SU-DHL-6 (cell line): ENCODE data around the gene PRR12.

Source experiments
- H2AFZ ChIP-seq: fragments of 200-600 bp; sonication (generic); 2 replicates; pipeline ENCODE4 v1.6.1; 2014; ENCODE audit warnings: low read depth, mild to moderate bottlenecking, moderate library complexity, mixed read lengths, antibody characterized with exemption, low read length; ENCODE audit not compliant: severe bottlenecking
- H3F3A ChIP-seq: fragments of 200-600 bp; shearing (Covaris generic); 2 replicates; pipeline ENCODE4 v1.6.0; 2016; ENCODE audit warnings: antibody characterized with exemption, mild to moderate bottlenecking; ENCODE audit not compliant: insufficient read depth
- H3K27ac ChIP-seq: fragments of 200-600 bp; sonication (generic); 2 replicates; pipeline ENCODE4 v1.5.1; 2016; ENCODE audit warnings: low read depth, mild to moderate bottlenecking, low read length, moderate library complexity, mixed read lengths
- H3K27me3 ChIP-seq: fragments of 200-600 bp; sonication (generic), shearing (Covaris generic); 2 replicates; pipeline ENCODE4 v1.6.0; 2014; ENCODE audit warnings: mild to moderate bottlenecking, low read length
- H3K36me3 ChIP-seq: fragments of 200-600 bp; sonication (generic); 2 replicates; pipeline ENCODE4 v1.6.1; 2014; ENCODE audit warnings: mild to moderate bottlenecking, low read length, mixed read lengths
- H3K4me2 ChIP-seq: fragments of 300-600, 200-600 bp; shearing (Covaris generic), sonication (generic); 2 replicates; pipeline ENCODE4 v1.6.0; 2014; ENCODE audit warnings: low read length, low read depth, mild to moderate bottlenecking; ENCODE audit not compliant: poor library complexity, severe bottlenecking
- H3K4me3 ChIP-seq: fragments of 200-600 bp; sonication (generic); 2 replicates; pipeline ENCODE4 v1.5.1; 2014; ENCODE audit warnings: antibody characterized with exemption, low read length, mild to moderate bottlenecking, mixed read lengths; ENCODE audit not compliant: insufficient read depth, poor library complexity, severe bottlenecking
- H3K79me2 ChIP-seq: fragments of 200-600 bp; sonication (generic); 2 replicates; pipeline ENCODE4 v1.6.1; 2014; ENCODE audit warnings: mild to moderate bottlenecking, low read length, moderate library complexity; ENCODE audit not compliant: insufficient read depth
- H3K9ac ChIP-seq: fragments of 200-600 bp; sonication (generic); 2 replicates; pipeline ENCODE4 v1.7.0; 2014; ENCODE audit warnings: mild to moderate bottlenecking, low read length
- H3K9me2 ChIP-seq: fragments of 200-600 bp; sonication (generic); replicated peaks from 2 replicates; pipeline ENCODE4 v1.6.1; 2014; ENCODE audit warnings: low read length; ENCODE audit not compliant: insufficient read depth
- H3K9me3 ChIP-seq: fragments of 200-600 bp; sonication (generic); 2 replicates; pipeline ENCODE4 v1.6.1; 2014; ENCODE audit warnings: low read length, mixed read lengths; ENCODE audit not compliant: insufficient read depth
- H4K20me1 ChIP-seq: fragments of 200-600 bp; sonication (generic); 2 replicates; pipeline ENCODE4 v1.6.1; 2014; ENCODE audit warnings: low read depth, mild to moderate bottlenecking, antibody characterized with exemption, low read length, moderate library complexity, mixed read lengths
- EZH2phosphoT487 ChIP-seq: fragments of 200-600 bp; sonication (generic), shearing (Covaris generic); conservative IDR thresholded peaks from 2 replicates; pipeline ENCODE4 v1.6.1; 2018; ENCODE audit warnings: mild to moderate bottlenecking, antibody characterized with exemption, low read length, moderate library complexity, mixed read lengths
- TF ChIP-seq, protein P1 (sequence below): fragments of 200-600 bp; sonication (generic); IDR thresholded peaks from one replicate; pipeline ENCODE4 v1.5.1; 2017; ENCODE audit warnings: antibody characterized with exemption, mild to moderate bottlenecking, low read length, moderate library complexity; ENCODE audit not compliant: insufficient read depth, poor library complexity, severe bottlenecking

Gene PRR12

DNA sequence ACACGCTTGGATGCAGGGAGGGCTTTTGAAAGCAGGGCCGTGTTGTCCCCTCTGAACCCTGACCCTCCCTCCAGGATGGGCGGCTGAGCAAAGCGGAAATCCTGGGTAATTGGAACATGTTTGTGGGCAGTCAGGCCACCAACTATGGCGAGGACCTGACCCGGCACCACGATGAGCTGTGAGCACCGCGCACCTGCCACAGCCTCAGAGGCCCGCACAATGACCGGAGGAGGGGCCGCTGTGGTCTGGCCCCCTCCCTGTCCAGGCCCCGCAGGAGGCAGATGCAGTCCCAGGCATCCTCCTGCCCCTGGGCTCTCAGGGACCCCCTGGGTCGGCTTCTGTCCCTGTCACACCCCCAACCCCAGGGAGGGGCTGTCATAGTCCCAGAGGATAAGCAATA lies 48.0 kb upstream of the PRR12 start:
- no peak overlapping the region for H3K9ac ChIP-seq
- TF ChIP-seq EZH2phosphoT487, result no peak
- TF ChIP-seq, protein P1, sequence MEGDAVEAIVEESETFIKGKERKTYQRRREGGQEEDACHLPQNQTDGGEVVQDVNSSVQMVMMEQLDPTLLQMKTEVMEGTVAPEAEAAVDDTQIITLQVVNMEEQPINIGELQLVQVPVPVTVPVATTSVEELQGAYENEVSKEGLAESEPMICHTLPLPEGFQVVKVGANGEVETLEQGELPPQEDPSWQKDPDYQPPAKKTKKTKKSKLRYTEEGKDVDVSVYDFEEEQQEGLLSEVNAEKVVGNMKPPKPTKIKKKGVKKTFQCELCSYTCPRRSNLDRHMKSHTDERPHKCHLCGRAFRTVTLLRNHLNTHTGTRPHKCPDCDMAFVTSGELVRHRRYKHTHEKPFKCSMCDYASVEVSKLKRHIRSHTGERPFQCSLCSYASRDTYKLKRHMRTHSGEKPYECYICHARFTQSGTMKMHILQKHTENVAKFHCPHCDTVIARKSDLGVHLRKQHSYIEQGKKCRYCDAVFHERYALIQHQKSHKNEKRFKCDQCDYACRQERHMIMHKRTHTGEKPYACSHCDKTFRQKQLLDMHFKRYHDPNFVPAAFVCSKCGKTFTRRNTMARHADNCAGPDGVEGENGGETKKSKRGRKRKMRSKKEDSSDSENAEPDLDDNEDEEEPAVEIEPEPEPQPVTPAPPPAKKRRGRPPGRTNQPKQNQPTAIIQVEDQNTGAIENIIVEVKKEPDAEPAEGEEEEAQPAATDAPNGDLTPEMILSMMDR, result no peak
- H3K9me3 ChIP-seq, result no peaks in the 10 kb centered on the region
- no peak overlapping the region for H3K4me3 ChIP-seq
- no peak overlapping the region for H3K27ac ChIP-seq
- no peaks in the 10 kb centered on the region for H4K20me1 ChIP-seq
- H3K36me3 ChIP-seq, result no peaks in the 10 kb centered on the region
- H3K79me2 ChIP-seq, result no peaks in the 10 kb centered on the region
- no peaks in the 10 kb centered on the region for H3F3A ChIP-seq
- no peak overlapping the region for H2AFZ ChIP-seq
- H3K27me3 ChIP-seq, result no peaks in the 10 kb centered on the region
- no peaks in the 10 kb centered on the region for H3K9me2 ChIP-seq
- no peak overlapping the region for H3K4me2 ChIP-seq

DNA sequence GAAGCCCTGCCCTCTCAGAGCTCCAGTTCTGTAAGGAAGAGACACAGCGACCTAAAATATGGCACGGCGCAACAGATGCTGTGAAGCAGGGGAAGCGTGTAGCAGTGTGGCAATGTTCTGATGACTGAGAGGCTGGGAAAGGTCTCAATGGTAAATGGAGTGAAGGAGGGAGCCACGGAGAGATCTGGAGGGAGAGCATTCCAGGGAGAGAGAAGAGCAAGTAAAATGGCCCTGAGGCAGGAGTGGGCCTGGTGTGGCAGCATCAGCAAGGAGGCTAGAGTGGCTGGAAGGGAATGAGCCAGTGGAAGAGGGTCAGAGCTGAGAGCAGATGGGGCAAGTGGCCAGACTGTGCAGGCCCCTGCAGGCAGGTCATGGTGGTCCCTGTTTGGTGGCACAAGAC lies 46.8 kb upstream of the PRR12 start:
- Histone ChIP-seq H3K4me3 (no peak overlapping the region), H3K9me3 (no peaks in the 10 kb centered on the region), H3K9me2 (no peaks in the 10 kb centered on the region), H2AFZ (no peak overlapping the region), H3K4me2 (no peak overlapping the region), H3K36me3 (no peaks in the 10 kb centered on the region), H3K79me2 (no peaks in the 10 kb centered on the region), H3K27me3 (no peaks in the 10 kb centered on the region), H3F3A (no peaks in the 10 kb centered on the region), H3K9ac (no peak overlapping the region), H3K27ac (no peak overlapping the region), H4K20me1 (no peaks in the 10 kb centered on the region)
- TF ChIP-seq EZH2phosphoT487, result no peak
- TF ChIP-seq, protein P1, result no peak

DNA sequence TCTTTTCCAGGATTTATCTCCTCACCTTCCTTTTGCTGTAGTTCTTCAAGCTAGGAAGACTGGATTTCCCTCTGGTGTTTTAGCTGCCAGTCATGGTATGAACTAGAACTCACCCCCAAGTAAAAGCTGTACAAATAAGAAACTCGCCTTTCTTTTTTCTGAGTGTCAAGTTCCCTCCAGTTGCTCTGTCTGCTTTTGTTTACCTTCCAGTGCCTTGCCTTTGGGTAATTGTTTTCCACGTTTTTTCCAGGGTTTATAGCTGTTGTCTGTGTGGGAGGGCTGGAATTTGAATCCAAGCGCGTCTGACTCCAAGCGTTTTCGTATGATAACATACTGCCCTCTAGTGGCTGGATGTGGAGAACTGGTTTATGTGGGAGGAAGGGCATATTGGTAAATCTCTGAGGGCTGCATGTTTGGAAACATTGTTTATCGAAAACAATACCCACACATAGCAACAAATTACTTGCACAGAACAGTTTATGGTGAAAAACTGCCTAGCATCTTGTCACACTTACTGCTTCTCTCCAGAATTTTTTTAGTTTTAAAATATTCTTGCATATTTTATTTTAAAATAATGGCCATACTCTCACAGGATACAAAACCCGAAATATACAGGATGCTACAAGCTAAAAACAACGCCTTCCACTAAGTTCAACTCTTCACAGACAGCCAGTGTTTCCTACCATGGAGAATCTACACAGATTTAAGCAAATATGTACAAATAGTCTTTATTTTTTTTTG lies 44.0 kb upstream of the PRR12 start:
- H3K9ac ChIP-seq, result no peak overlapping the region

More for the DNA sequence above, 44.0 kb upstream of the PRR12 start:
- H3K27ac ChIP-seq, result no peak overlapping the region
- H3K27me3 ChIP-seq, result no peaks in the 10 kb centered on the region
- no peaks in the 10 kb centered on the region for H4K20me1 ChIP-seq
- H3K9me3 ChIP-seq, result no peaks in the 10 kb centered on the region
- no peak overlapping the region for H2AFZ ChIP-seq
- no peak overlapping the region for H3K4me2 ChIP-seq
- H3K9me2 ChIP-seq, result no peaks in the 10 kb centered on the region
- H3F3A ChIP-seq, result no peaks in the 10 kb centered on the region
- no peaks in the 10 kb centered on the region for H3K36me3 ChIP-seq
- H3K79me2 ChIP-seq, result no peaks in the 10 kb centered on the region
- no peak overlapping the region for H3K4me3 ChIP-seq
- TF ChIP-seq EZH2phosphoT487, result no peak
- TF ChIP-seq, protein P1, result peak; percentile 52
